Stimulated activated CD8-positive, alpha-beta memory T cell treated with anti-CD3 and anti-CD28 coated beads, Interleukin-15, amount 100 ng/mL, for 48 hours (primary cell): ENCODE results near the gene IRF7.
"Not testable (repeated sequence)": the region's sequence is repeated elsewhere in the genome, so short reads cannot be mapped to it uniquely, and the experiment has no call there.

Experiments
- DNase-seq, 2 donors: peaks; one replicate each; pipeline ENCODE4 v3.0.0-alpha.2; 2020; ENCODE audit warnings: low read depth in 2 of 2

The IRF7 gene

DNA sequence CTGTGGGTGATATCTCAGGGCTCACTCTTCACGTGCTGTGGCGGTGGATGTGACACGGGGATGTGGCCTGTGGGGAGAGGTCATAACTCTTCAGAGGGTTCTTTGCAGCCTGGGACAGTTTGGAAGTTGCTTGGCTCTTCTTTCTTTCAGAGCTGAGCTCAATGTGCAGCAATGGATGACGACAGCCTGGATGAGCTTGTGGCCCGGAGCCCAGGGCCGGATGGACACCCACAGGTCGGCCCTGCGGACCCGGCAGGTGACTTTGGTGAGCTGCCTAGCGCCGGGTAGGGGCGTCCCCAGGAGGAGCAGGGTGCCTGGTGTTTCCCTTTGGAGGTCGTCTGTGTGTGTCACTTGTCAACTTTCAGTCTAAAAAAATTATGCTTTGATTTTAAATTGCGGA is 34.4 kb downstream of the IRF7 start:
- DNase-seq = no peak

- DNase-seq = no peak
These were observed 35.7 kb downstream of the IRF7 start for GRCh38 chr11:579830-580601.

GRCh38 chr11:578276-579035 is 37.3 kb downstream of the IRF7 start:
- no peak for DNase-seq

DNA sequence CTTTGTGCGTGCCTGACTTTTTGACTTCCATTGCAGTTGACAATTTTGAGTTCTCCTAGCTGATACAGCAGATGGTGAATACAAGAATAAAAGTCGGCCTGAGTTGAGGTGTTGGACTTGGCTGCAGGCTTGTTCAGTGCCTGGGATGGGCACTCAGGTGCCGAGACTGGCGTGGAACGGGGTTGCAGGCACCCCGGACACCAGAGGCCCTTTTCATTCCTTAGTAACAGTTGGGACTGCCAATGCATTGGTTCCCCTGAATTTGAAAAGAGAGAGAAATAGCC is 38.2 kb downstream of the IRF7 start:
- no peak for DNase-seq

DNA sequence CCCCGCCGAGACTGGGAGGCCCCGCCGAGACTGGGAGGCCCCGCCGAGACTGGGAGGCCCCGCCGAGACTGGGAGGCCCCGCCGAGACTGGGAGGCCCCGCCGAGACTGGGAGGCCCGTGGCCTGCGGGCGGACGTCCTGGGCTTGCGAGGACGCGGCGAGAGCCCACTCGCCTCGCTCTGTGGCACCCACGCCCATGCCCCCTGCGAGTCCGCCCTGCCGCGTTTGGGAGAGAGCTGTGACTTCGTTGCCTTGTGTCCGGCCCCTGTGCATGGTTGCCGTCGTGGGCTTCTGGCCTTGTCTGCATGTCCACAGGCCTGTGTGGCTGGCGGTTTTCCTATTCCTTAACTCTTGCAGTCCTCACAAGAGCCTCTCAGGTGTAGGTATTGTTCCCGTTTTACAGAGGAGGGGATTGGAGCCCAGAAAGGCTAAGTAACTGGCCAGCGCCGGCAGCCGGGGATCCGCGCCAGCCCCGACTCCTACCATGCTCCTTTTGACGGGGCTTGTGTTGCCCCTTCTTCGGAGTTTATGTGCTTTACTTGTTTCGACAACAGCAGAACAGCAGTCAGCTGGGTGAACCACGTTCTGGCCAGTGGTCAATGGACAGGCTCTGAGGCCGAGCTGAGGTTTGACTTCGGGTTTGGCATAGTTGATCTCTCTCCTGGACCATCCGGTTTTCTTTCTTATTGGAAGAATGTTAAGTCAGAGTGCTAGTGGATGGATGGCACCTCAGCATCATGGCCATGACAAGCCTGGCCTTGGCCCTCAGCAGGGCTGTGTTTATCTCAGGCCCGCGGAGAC is 38.7 kb downstream of the IRF7 start:
- no peak for DNase-seq

GRCh38 chr11:575996-576768 is 39.6 kb downstream of the IRF7 start, which contains the start of gene PHRF1:
Gene PHRF1, plus strand, starts transcription at chr11:576470. Its CDS starts 5,043 bp downstream, at chr11:581513.
- peak; percentile 85 to 91 for DNase-seq

DNA sequence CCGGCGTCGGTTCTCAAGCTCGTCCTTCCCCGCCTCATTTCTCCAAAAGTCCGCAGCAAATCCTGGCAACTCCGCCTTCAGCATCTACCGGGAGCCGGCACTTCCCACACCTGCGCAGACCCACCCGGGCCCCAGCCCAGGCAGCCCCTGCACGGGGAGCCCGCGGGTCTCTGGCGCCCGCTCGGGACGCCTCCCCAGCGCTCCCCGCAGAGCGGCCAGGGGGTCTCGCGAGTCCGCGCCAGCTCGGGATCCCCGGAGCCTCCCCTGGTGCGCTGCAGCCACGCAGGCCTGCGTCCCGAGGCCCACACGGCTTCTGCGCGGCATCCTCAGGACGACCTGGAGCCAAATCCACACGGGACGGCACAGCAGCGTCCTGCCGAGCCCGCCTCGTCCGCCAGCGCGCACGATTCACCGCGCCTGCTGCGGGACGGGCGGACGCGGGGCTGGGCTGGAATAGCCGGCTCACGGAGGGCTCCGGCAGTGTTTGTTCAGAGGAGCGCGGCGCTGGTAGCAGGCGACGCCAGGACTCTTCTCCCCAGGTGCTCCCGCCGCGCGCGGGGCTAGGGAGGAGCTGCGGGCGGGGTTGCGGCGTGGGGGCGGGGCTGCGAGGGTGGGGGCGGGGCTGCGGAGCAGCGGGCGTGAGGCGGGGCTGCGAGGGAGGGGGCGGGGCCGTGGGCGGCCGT is 40.3 kb downstream of the IRF7 start:
- DNase-seq = no peak

- no peak for DNase-seq
These were observed 41.0 kb downstream of the IRF7 start for GRCh38 chr11:574632-575312.

DNA sequence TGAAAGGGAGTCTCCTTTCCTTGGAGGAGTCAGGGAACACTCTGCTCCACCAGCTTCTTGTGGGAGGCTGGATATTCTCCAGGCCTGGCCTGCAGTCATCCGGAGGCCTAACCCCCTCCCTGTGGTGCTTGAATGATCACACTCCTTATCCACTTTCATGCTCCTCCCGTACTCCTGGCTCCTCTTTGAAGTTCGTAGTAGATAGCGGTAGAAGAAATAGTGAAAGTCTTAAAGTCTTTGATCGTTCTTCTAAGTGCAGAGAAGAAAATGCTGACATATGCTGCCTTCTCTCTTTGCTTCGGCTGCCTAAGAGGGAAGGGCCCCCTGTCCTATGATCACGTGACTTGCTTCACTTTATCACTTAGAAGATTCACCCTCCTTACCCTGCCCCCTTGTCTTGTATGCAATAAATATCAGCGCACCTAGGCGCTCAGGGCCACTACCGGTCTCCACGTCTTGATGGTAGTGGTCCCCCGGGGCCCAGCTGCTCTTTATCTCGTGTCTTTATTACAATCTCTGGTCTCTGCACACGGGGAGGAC is 41.6 kb downstream of the IRF7 start:
- DNase-seq = not testable (repeated sequence)

GRCh38 chr11:573146-573759 is 42.5 kb downstream of the IRF7 start:
- DNase-seq = no peak

- DNase-seq = no peak
These were observed 44.0 kb downstream of the IRF7 start for GRCh38 chr11:571802-572185.

DNA sequence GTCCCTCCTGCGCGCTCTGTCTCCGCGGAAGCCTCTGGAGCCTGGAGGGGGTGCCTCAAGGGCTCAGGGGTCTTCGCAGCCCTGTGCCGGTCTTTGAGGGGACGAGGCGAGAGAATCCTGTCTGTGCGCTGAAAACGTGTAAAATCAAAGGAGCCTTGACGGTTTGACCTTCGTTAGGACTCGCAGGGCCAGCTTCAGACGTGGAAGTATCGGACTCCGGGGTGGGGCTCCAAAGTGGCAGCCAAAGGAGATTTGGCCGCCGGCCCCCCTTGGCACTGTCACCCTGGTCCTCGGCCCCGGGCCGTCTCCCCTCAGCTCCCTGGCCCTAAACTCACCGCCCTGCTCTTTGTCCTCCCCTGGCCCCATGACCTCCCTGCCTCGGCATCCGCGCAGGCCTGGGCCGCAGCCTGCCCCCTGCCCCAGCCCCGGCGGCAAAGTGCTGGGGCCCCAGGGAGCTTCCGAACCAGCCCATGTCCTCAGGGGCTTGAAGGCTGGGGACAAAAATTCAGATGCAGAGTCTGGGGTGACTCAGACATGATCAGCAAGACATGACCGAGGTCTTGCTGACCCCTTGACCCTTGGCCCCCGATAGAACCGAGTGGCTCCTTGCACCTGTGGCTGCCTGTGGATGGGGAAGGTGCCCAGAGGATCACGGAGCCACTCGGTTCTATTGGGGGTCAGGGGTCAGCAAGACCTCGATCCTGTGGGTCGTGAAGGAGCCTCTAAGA is 46.4 kb downstream of the IRF7 start:
- no peak for DNase-seq

- peak; percentile 92 to 95 for DNase-seq
These were observed 47.2 kb downstream of the IRF7 start for GRCh38 chr11:568306-569157.

DNA sequence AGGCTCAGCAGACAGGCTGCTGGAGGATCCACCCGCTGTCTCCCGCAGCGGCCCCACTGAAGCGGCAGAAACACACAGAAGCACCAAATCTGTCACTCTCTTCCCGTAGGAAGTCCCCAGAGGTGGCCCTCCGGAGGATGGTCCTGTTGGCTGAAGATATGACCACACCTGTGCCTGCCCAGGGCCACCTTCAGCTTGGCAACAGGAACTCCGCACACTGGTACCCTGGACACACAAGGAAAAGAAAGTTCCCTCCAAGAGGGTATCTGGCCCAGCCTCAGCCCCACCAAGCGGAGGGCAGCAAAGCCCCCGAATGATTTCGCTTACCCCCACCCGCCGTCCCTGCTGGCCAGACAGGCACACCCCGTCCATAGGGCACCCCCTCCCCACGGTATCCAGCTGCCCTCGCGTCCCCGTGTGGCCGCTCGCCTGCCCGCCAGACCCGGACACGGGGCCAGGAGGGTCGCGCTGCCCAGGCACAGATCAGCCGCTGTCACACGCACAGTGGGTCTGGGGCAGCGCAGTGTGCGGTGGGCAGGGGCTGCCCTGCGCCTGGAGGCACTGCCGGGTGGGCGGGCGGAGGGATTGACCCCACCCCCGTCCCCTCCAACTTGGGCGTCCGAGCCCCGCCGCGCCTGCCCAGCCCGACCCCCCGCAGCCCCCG is 48.0 kb downstream of the IRF7 start:
- no peak for DNase-seq

DNA sequence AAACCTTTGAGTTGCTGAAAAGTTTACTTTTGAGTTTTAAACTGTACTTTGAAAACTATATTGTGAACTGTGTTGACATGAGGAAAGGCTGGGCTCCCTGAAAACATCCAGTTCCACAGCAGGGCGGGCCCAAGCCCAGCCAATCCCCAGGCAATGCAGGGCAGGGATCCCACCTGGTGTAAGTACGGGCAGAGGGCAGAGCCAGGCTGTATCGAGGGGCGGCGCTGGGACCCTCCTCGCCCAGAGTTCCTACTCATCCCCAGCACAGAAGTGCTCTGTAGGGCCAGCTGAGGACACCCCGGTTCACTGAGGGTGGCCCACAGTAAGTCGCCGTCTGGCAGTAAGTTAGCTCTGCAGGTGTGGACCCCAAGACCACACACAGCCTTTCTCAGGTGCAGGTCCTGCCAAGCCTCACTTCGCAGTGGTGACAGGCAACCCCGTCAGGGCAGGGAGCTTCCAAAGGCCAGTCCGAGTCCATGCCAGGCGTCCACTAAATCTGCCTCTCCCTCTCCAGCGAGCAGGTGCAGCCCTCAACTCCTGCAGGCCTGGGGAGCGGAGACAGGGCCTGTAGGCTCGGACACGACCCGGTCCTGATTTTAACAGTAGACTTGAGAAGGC is 48.6 kb downstream of the IRF7 start:
- DNase-seq = no peak

DNA sequence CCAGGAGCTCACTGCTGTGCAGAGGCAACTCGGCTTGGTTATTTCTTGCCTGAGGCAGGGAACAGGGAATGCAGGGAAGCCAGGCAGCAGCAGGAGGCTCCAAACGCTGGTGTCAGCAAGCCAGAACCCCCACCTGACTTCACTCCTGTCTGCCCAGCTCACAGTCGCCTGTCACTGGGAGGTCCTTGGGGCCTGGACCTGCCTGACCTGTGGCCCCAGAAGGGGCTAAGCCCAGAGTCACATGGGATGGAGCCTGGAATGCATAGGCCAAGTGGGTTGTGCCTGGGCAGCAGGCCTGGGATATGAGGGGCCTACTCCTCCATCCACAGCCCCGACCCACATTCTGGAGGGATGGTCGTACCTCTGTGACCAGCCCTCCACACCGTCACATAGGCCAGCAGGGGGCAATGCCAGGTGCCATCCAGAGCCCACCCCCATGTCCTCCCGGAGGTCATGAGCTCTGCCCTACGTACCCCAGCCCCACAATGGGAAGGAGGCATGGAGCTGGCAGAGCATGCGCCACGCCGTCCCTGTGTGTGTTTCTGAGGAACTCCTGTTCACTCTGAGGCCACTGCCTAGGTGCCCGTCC is 49.7 kb downstream of the IRF7 start:
- no peak for DNase-seq
